Measurements from ENCODE around the gene INPP4A.
"Not testable (repeated sequence)": the region's sequence is repeated elsewhere in the genome, so short reads cannot be mapped to it uniquely, and the experiment has no call there.

The INPP4A gene

GRCh38 chr2:98444436-98445176 is at the start of gene INPP4A:
Gene INPP4A, plus strand, starts transcription at chr2:98444858. Its CDS starts 75,191 bp downstream, at chr2:98520049.
- peak; percentile 35 for DNase-seq

- no peak for DNase-seq
Measured at GRCh38 chr2:98395977-98396376, 48.7 kb upstream of the INPP4A start.

GRCh38 chr2:98396745-98397355 is 47.8 kb upstream of the INPP4A start:
- no peak for DNase-seq

GRCh38 chr2:98399140-98399539 is 45.5 kb upstream of the INPP4A start:
- no peak for DNase-seq

GRCh38 chr2:98403878-98404277 is 40.8 kb upstream of the INPP4A start:
- DNase-seq: no peak

GRCh38 chr2:98404556-98405250 is 40.0 kb upstream of the INPP4A start:
- no peak for DNase-seq

- no peak for DNase-seq
Measured at GRCh38 chr2:98405301-98405700, 39.4 kb upstream of the INPP4A start.

- no peak for DNase-seq
Measured at GRCh38 chr2:98408155-98408554, 36.5 kb upstream of the INPP4A start.

GRCh38 chr2:98412751-98413458 is 31.8 kb upstream of the INPP4A start:
- DNase-seq: peak; percentile 45

GRCh38 chr2:98414246-98414645 is 30.4 kb upstream of the INPP4A start:
- not testable (repeated sequence) for DNase-seq

- not testable (repeated sequence) for DNase-seq
Measured at GRCh38 chr2:98415719-98416248, 28.9 kb upstream of the INPP4A start.

GRCh38 chr2:98416383-98417159 is 28.1 kb upstream of the INPP4A start:
- no peak for DNase-seq

- DNase-seq: no peak
Measured at GRCh38 chr2:98419544-98419943, 25.1 kb upstream of the INPP4A start.

- no peak for DNase-seq
Measured at GRCh38 chr2:98419977-98420725, 24.5 kb upstream of the INPP4A start.

GRCh38 chr2:98422449-98422848 is 22.2 kb upstream of the INPP4A start:
- DNase-seq: no peak

GRCh38 chr2:98426771-98427170 is 17.9 kb upstream of the INPP4A start:
- no peak for DNase-seq

- no peak for DNase-seq
Measured at GRCh38 chr2:98432145-98432544, 12.5 kb upstream of the INPP4A start.

- DNase-seq: no peak
Measured at GRCh38 chr2:98433363-98433964, 11.2 kb upstream of the INPP4A start.

GRCh38 chr2:98434492-98434891 is 10.2 kb upstream of the INPP4A start:
- no peak for DNase-seq

- not testable (repeated sequence) for DNase-seq
Measured at GRCh38 chr2:98435670-98436069, 9.0 kb upstream of the INPP4A start.

- DNase-seq: no peak
Measured at GRCh38 chr2:98436734-98437133, 7.9 kb upstream of the INPP4A start.

All from NCI-H2029 treated with DMSO at 0.1 percent for 48 hours (cell line).